Astrocyte (in vitro differentiated cells and primary cell): ENCODE results near the gene DLX3. TPM values are rescaled to one million over a fixed set of nuclear protein-coding genes. Genes with fewer than 3 reads are reported as not detected.

ENCODE experiments used
- DNase-seq: peaks from one replicate; pipeline ENCODE4 v3.0.0-alpha.2; 2010; ENCODE audit warnings: low read depth
- FAIRE-seq: peaks from 2 replicates; lab custom pipeline; 2011; peaks lifted over from hg19 to GRCh38; lab: Jason Lieb, UNC
- H2AFZ ChIP-seq: 2 replicates; pipeline ENCODE4 v1.6.0; 2012; ENCODE audit warnings: low read depth, low read length, inconsistent platforms
- H3K27ac ChIP-seq: 2 replicates; pipeline ENCODE4 v1.5.1; 2011; ENCODE audit warnings: low read depth, low read length, inconsistent platforms
- H3K27me3 ChIP-seq: 2 replicates; pipeline ENCODE4 v1.6.0; 2011; ENCODE audit warnings: low read length, inconsistent platforms; ENCODE audit not compliant: insufficient read depth
- H3K36me3 ChIP-seq: 2 replicates; pipeline ENCODE4 v1.5.1; 2011; ENCODE audit warnings: low read length, inconsistent platforms; ENCODE audit not compliant: insufficient read depth
- H3K4me1 ChIP-seq: 2 replicates; pipeline ENCODE4 v1.5.1; 2011; ENCODE audit warnings: low read length, inconsistent platforms; ENCODE audit not compliant: insufficient read depth
- H3K4me2 ChIP-seq: 2 replicates; pipeline ENCODE4 v1.6.0; 2012; ENCODE audit warnings: low read length, inconsistent platforms
- H3K4me3 ChIP-seq: 2 replicates; pipeline ENCODE4 v1.5.1; 2011; ENCODE audit warnings: low read depth, mild to moderate bottlenecking, low read length, inconsistent platforms; ENCODE audit not compliant: insufficient read depth
- H3K79me2 ChIP-seq: 2 replicates; pipeline ENCODE4 v1.6.0; 2012; ENCODE audit warnings: mild to moderate bottlenecking, low read length, inconsistent platforms; ENCODE audit not compliant: insufficient read depth
- H3K9ac ChIP-seq: 2 replicates; pipeline ENCODE4 v1.6.0; 2012; ENCODE audit warnings: mild to moderate bottlenecking, low read length, inconsistent platforms
- H3K9me3 ChIP-seq: 2 replicates; pipeline ENCODE4 v1.5.1; 2012; ENCODE audit warnings: low read depth, mild to moderate bottlenecking, low read length, inconsistent platforms; ENCODE audit not compliant: insufficient read depth
- H4K20me1 ChIP-seq: 2 replicates; pipeline ENCODE4 v1.6.0; 2012; ENCODE audit warnings: low read length, inconsistent platforms; ENCODE audit not compliant: insufficient read depth
- H3K27ac Mint-ChIP-seq: one replicate; pipeline ENCODE4 v1.8.0; 2021; ENCODE audit warnings: mild to moderate bottlenecking, mixed read lengths; ENCODE audit not compliant: unreplicated experiment
- H3K27me3 Mint-ChIP-seq: one replicate; pipeline ENCODE4 v1.8.0; 2021; ENCODE audit warnings: low read depth, mixed read lengths; ENCODE audit not compliant: unreplicated experiment
- H3K36me3 Mint-ChIP-seq: one replicate; pipeline ENCODE4 v1.8.0; 2021; ENCODE audit warnings: low read depth, mixed read lengths; ENCODE audit not compliant: unreplicated experiment
- H3K4me1 Mint-ChIP-seq: one replicate; pipeline ENCODE4 v1.8.0; 2021; ENCODE audit warnings: low read depth, mixed read lengths; ENCODE audit not compliant: unreplicated experiment
- H3K4me3 Mint-ChIP-seq: one replicate; pipeline ENCODE4 v1.8.0; 2021; ENCODE audit warnings: mild to moderate bottlenecking, moderate library complexity, mixed read lengths; ENCODE audit not compliant: unreplicated experiment
- H3K9me3 Mint-ChIP-seq: one replicate; pipeline ENCODE4 v1.8.0; 2021; ENCODE audit warnings: mild to moderate bottlenecking, mixed read lengths; ENCODE audit not compliant: unreplicated experiment
- EZH2 ChIP-seq: IDR thresholded peaks from 2 replicates; pipeline ENCODE4 v1.6.1; 2012; ENCODE audit warnings: mild to moderate bottlenecking, low read length, inconsistent platforms; ENCODE audit not compliant: insufficient read depth
- total RNA-seq: library from RNA; stranded (reverse); gene quantifications from 2 replicates; pipeline ENCODE4 v1.2.1, GENCODE V29; 2021
- TF ChIP-seq, protein P1 (sequence below): IDR thresholded peaks from 2 replicates; pipeline ENCODE4 v1.5.1; 2011; ENCODE audit warnings: low read depth, mild to moderate bottlenecking, inconsistent platforms, low read length, moderate library complexity; ENCODE audit not compliant: insufficient read depth

DLX3 gene
- total RNA-seq, 1 donor from 2014 or later, result 1.00 TPM

DNA sequence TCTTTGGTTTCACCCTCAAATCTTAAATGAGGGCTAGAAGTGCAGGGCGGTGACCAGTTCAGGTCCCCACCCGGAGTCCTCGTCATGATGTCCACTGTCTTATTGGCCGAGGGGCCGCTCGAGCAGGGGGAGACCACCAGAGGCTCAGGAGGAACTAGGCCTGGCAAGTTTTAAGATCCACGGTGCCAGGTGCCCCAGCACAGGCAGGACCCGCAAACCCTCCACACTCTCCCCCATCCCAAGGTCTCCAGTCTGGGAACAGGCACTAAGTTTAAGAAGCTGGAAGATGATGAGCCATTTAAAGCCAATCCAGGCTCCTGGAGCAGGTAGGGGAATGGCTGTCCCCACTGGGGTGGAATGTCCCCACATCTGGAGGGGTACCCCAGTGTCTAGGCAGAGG, 4.1 kb downstream of the DLX3 start:
- Mint-ChIP-seq H3K4me3 (no peak overlapping the region), H3K27me3 (peaks cover 86% of the 10 kb centered on the region), H3K27ac (no peak overlapping the region), H3K9me3 (peaks cover 3% of the 10 kb centered on the region), H3K4me1 (peaks cover 6% of the 10 kb centered on the region), H3K36me3 (peaks cover 4% of the 10 kb centered on the region)
- Histone ChIP-seq H2AFZ (no peak overlapping the region), H3K9me3 (peaks cover 6% of the 10 kb centered on the region), H3K27me3 (peaks cover 92% of the 10 kb centered on the region), H3K9ac (no peak overlapping the region), H3K4me1 (peaks cover 20% of the 10 kb centered on the region), H3K36me3 (no peaks in the 10 kb centered on the region), H3K79me2 (no peaks in the 10 kb centered on the region), H3K4me3 (no peak overlapping the region), H3K4me2 (no peak overlapping the region), H4K20me1 (peaks cover 13% of the 10 kb centered on the region), H3K27ac (no peak overlapping the region)
- DNase-seq, result no peak
- peak; percentile 34 for TF ChIP-seq EZH2
- TF ChIP-seq, protein P1, sequence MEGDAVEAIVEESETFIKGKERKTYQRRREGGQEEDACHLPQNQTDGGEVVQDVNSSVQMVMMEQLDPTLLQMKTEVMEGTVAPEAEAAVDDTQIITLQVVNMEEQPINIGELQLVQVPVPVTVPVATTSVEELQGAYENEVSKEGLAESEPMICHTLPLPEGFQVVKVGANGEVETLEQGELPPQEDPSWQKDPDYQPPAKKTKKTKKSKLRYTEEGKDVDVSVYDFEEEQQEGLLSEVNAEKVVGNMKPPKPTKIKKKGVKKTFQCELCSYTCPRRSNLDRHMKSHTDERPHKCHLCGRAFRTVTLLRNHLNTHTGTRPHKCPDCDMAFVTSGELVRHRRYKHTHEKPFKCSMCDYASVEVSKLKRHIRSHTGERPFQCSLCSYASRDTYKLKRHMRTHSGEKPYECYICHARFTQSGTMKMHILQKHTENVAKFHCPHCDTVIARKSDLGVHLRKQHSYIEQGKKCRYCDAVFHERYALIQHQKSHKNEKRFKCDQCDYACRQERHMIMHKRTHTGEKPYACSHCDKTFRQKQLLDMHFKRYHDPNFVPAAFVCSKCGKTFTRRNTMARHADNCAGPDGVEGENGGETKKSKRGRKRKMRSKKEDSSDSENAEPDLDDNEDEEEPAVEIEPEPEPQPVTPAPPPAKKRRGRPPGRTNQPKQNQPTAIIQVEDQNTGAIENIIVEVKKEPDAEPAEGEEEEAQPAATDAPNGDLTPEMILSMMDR, result no peak
- no peak for FAIRE-seq

DNA sequence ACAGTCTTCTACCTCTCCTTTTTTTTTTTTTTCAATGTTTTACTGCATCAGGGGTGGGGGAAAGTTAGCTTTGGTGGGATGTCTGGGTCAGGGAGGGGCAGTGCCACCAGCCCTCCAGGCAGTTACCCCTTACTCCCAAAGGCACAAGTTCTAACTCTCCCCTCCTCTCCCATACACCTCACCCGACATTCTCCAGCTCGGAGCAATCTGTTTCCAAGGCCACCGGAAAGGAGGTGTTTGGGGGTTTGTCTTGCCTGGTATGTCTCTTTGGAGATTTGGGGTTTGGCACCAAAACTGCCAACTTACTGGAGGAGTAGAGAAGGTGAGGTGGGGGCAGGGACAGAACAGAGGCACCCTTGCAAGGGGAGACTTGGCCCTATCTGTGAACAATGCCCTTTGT, 4.7 kb downstream of the DLX3 start:
- Histone ChIP-seq H3K27ac (no peak overlapping the region), H3K4me2 (no peak overlapping the region), H3K4me1 (peaks cover 17% of the 10 kb centered on the region), H3K27me3 (peaks cover 88% of the 10 kb centered on the region), H3K9me3 (peaks cover 6% of the 10 kb centered on the region), H3K36me3 (no peaks in the 10 kb centered on the region), H2AFZ (no peak overlapping the region), H3K4me3 (no peak overlapping the region), H3K9ac (no peak overlapping the region), H3K79me2 (no peaks in the 10 kb centered on the region), H4K20me1 (peaks cover 12% of the 10 kb centered on the region)
- Mint-ChIP-seq H3K9me3 (peaks cover 3% of the 10 kb centered on the region), H3K4me1 (peaks cover 5% of the 10 kb centered on the region), H3K36me3 (peaks cover 4% of the 10 kb centered on the region), H3K27me3 (peaks cover 86% of the 10 kb centered on the region), H3K27ac (no peak overlapping the region), H3K4me3 (no peak overlapping the region)
- DNase-seq (no peak), FAIRE-seq (no peak)
- no peak for TF ChIP-seq EZH2
- TF ChIP-seq, protein P1, result no peak

DNA sequence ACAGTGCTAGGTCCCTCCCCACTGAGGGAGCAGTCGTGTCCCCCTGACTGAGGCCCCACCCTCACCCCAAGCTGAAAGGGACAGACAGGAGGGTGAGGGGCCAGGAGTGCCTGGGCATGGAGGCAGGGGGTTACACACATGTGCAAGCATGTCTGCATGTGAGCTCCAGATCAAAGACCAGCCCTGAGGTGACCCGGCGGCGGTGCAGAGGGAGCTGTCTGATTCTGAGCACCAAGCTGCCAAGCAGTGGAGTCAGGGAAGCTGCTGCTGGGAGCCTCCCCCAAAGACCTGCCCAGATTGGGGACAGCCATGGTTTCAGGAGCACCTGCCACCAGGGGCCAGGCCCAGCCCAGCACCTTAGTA, 5.5 kb downstream of the DLX3 start:
- FAIRE-seq (no peak), DNase-seq (no peak)
- H3K4me1 ChIP-seq, result peaks cover 11% of the 10 kb centered on the region
- no peaks in the 10 kb centered on the region for H3K36me3 ChIP-seq
- H3K4me3 ChIP-seq, result no peak overlapping the region
- peaks cover 10% of the 10 kb centered on the region for H4K20me1 ChIP-seq
- H3K9ac ChIP-seq, result no peak overlapping the region
- no peaks in the 10 kb centered on the region for H3K79me2 ChIP-seq
- TF ChIP-seq, protein P1, result no peak
- no peak for TF ChIP-seq EZH2
- no peak overlapping the region for H2AFZ ChIP-seq
- peaks cover 3% of the 10 kb centered on the region for H3K9me3 ChIP-seq
- H3K27me3 ChIP-seq, result peaks cover 84% of the 10 kb centered on the region
- no peak overlapping the region for H3K4me2 ChIP-seq
- Mint-ChIP-seq H3K27ac (no peak overlapping the region), H3K4me1 (peaks cover 1% of the 10 kb centered on the region), H3K4me3 (no peak overlapping the region), H3K9me3 (peaks cover 3% of the 10 kb centered on the region), H3K27me3 (peaks cover 84% of the 10 kb centered on the region), H3K36me3 (peaks cover 4% of the 10 kb centered on the region)
- no peak overlapping the region for H3K27ac ChIP-seq
